NB4 (cell line): ENCODE results near the gene IRF2BPL.

Experiments
- CTCF ChIP-seq: IDR thresholded peaks from one replicate; pipeline ENCODE4 v1.5.1; 2012; ENCODE audit warnings: low read depth, low read length
- MAX ChIP-seq: IDR thresholded peaks from 2 replicates; pipeline ENCODE4 v1.6.1; 2011; ENCODE audit warnings: low read depth, low read length
- MYC ChIP-seq: IDR thresholded peaks from 2 replicates; pipeline ENCODE4 v1.6.1; 2011; ENCODE audit warnings: low read depth, low read length
- POLR2A ChIP-seq: IDR thresholded peaks from 2 replicates; pipeline ENCODE4 v1.6.1; 2011; ENCODE audit warnings: mild to moderate bottlenecking; ENCODE audit not compliant: insufficient read length; ENCODE audit errors: extremely low read depth

GRCh38 chr14:77007975-77008421, 20.5 kb downstream of the IRF2BPL start:
- TF ChIP-seq CTCF: no peak
- no peak for TF ChIP-seq MAX
- TF ChIP-seq POLR2A: no peak
- no peak for TF ChIP-seq MYC
